Fibroblast of skin of right quadriceps (primary cell): ENCODE data around the gene HOXB9.
A peak's percentile ranks its signal among the peaks of the same experiment; 100 is the strongest.

Experiments used
- DNase-seq: peaks from one replicate; pipeline ENCODE4 v3.0.0-alpha.2; 2013

HOXB9 gene

DNA sequence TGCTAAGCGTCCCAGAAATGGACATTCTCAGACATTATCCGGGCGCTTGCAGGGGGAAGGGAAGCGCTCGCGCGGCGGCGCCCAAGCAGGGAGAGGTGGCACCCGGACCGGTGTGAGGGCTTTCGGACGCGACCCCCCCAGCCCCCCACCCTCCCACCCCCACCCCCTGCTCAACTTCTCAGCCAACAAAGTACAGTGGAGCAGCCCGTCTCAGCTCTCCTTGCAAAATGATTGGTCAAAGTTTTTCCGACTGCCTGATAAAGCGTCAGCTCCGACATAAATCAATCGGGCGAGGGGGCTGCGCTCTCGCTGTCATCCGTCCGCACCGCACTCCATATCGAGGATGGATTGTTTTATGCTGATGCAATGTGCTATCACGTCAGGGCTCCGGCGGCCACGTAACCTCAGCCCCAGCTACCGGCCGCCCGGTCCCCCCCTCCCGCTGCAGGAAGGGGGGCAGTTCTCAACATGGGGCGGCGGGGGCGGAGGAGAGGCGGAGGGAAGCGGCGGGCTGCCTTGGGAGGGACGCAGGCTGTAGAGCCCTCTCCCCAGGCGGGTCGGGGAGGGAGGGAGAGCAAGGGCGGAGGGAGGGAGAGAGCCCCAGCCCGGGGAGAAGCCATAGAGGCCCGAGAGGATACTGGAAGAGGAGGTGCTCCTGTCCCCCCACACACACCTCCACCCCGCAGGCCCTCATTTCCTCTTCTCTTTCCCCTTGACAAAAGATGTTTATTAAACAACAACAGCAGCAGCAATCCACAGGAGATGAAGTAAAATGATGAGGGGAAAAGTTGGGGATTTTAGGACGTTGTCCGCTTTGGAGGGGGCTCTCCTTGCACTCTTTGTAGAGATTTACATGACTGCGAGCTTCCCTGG is at the start of gene HOXB9:
TSS of gene HOXB9 (minus strand) at position 114 of the 873 bp plus-strand sequence. CDS start at position 25, 89 bp downstream.
- peak; percentile 31 for DNase-seq

DNA sequence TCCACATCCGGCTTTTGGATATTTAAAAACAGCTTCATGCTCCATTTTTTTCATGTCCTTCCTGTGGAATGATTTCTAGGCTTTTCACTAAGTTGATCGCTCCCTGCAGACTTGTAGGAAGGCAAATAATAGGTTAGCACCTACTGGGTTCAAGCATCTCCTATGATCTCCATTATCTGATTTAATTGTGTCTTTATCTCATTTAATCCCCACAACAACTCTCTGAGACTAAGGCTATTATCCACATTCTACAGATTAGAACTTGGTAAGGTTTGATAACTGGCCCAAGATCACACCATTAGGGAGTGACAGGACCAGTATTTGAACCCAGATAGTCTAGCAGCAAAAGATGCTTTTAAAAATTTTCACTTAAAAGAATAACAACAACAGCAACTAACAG is 46.2 kb upstream of the HOXB9 start:
- no peak for DNase-seq

DNA sequence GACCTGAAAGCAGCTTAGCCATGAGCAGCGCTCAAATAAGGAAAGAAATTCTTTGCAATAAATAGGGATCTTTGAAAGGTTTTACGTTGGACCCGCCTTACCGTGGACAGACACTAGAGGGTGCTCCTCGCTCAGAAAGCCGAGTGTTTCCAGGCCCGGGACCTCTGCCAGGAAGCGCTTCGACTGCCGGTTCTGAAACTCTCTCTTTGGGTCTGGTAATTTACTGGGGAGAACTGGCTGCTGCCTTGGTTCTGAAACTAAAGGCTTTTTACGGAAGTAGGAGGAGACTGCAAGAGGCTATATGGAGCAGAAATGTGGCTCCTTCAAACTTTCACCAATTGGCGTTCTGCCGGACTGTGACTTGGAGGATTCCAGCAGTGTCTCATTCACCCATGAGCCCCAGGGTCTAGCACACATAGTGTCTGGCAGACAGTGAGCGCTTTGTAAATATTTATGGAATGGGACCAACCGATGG is 45.6 kb upstream of the HOXB9 start:
- DNase-seq = peak; percentile 63

DNA sequence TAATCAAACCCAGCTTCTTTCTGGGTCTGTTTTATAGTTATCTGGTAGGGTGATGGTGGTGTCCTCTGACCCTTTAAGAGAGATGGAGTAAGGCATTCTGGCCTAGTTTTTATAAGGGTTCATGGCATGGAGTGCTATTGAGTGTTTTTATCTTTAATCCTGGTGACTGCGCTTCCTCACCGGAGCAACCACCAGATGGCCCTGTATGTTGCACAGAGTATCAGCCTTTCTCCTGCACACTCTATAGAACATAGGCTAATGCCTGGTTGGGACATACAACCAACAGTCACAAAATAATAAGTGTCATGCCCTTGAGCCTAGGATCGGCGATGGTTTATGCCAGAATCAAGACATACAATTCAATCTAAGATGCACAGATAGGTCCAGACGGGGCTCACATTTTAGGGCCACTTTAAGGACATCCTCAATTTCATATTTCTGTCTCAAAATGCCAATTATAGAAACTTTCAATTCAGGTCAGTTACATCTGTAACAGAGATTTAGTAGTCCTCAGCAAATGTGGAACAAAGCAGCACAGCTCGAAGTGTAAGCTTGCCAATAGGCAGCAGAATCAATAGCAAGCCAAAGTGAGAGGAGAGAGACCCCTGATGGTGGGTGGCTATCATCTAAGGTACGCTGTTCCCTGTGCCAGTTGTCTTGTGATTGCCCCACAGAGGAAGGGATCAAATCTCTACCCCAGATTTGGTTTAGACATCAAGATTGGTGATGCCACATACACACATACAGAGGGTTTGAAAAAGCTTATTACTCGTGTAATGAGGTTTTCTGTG is 37.2 kb upstream of the HOXB9 start:
- no peak for DNase-seq

DNA sequence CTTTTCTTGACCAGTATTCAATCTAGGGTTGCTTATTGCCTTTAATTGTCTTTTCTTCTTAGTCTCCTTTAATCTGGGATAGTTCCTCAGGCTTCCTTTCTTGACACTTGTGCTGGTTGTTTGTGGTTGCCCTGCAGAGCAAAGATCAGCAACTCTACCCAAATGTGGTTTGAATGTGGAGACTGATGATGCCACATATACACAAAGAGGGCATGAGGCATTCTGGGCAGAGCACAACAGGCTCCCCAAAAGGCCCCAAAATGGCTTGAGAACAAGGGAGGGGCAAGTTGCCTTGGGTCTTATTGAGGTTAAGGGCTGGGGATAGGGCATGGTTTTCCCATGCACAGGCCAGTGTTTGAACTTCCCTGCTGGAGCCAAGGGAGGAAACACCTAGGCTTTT is 29.8 kb upstream of the HOXB9 start:
- DNase-seq = no peak

DNA sequence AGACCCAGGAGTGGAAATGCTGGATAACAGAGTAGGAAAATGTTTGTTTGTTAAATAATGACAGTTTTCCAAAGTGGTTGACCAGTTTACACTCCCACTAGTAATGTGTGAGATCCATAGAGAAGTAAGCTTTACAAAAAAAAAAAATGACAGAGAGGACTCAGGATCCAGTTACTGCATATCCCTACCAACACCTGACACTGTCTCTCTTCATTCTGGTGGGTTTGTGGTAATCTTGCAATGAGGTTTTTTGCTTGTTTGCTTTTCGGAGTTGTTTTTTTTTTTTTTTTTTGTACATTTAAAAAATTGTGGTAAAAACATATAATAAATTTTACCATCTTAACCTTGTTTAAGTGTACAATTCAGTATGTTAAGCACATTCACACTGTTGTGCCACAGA is 23.6 kb upstream of the HOXB9 start:
- no peak for DNase-seq

DNA sequence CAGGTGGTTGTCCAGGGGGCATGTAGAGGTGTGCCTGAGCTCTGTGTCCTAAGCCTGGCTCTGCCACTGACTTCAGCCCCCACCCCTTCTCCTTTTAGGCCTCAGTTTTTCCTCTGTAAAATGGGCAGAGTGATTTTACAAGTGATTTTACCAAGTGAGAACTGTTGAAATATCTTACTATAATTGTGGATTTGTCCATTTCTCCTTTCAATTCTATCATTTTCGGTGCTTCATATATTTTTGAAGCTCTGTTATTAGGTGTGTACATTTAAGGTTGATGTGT is 21.7 kb upstream of the HOXB9 start:
- DNase-seq = no peak

DNA sequence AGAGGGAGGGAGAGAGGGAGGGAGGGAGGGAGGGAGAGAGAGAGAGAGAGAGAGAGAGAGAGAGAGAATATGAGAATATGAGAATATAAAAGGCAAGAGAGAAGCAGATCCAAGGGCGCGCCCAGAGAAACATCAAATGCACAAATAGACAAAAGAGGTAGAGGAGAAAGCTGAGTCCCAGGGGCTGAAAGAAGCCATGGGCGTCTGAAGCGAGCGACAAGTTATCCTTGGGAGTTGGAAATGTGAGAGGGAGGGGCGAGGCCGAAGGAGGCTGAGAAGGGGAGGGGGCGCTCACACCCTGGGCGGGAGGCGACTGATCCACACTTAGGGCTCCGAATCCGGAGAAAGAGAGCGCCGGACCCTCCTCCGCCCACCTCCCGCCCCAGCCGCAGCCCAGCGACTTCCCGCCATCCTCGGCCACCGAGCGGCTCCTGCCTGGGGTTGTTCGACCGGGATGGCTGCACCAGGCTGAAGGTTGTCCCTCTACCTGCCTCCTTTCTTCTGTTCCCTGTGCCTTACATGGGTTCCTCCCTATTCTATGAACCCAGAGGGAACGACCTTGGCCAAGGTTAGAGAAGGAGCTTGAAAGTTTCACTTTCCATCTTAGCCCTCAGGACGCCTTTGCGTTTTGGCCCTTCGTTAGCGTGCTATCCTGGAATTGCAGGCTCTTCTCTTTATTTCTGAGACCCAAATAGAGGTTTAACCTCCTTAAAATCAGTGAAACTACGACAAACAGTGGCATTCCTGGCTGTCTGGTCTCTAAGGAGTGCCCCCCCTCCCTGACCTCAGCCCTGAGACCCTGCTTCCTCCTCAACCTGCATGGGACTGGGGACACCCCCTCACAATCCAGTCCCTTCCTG is 21.2 kb upstream of the HOXB9 start:
- no peak for DNase-seq

DNA sequence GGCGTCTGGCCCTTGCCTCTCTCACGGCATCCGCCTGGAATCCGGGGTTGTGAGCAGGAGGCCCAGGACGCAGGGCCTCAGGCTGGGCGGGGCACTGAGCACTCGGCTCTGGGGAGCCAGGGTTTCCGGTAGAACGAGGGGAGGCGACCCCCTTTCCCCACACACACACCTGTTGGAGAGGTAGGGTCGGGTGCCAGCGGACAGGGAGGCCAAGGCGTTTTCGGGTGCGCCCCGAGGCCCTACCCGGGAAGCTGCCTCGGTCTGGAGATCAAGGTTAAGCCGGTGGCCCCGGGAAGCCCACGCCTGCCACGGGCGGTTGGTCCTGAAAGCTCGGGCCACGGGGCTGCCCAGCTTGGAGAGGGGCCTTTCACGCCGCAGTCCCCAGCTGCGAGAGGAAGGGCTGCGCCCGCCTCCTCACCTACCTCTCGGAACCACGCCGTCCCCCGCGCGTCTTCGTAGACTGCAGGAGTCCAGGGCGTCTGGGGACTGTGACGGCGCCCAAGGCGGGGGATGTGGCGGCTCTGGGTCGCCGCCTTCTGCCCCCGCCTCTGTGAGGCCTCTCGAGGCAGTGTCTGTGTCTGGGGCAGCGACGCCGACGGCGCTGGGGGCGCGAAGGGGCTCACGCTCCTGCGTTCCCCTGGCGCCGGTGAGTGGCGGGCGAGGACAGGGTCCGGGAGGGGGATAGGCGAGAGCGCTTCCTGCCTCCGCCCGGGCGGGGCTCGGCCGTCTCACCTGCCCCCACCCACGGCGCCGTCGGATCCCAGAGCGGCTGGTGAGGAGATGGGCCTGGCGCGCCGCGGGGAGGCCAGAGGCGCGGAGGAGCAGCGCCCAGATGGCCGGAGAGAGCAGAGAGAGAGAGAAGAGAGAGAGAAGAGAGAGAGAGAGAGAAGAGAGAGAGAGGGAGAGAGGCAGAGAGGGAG is 20.3 kb upstream of the HOXB9 start:
- DNase-seq = no peak

DNA sequence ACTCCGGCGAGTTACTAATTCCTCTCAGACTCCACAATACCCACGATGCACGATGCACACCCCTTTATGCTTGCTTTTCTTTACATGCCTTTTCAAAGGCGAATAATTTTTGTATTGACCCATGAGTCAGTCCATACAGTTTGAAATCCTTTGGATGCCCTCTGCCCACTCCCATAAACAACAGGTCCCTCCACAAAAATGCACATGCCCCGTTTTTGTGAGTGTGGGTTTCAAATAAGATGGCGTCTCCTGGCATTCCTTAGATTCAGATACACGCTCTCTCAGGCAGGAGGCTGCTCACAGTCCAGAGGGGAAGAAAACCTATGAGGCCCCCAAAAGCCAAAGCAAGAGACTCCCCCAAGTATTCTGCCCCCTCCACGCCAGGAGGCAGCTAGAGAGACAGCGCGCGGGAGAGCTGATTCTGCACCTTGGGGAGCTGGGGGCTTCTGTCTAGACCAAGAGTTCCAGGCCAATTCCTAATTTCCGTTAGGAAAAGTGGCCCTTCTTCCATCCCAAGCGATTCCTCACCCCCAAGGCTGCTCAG is 19.6 kb upstream of the HOXB9 start:
- no peak for DNase-seq

DNA sequence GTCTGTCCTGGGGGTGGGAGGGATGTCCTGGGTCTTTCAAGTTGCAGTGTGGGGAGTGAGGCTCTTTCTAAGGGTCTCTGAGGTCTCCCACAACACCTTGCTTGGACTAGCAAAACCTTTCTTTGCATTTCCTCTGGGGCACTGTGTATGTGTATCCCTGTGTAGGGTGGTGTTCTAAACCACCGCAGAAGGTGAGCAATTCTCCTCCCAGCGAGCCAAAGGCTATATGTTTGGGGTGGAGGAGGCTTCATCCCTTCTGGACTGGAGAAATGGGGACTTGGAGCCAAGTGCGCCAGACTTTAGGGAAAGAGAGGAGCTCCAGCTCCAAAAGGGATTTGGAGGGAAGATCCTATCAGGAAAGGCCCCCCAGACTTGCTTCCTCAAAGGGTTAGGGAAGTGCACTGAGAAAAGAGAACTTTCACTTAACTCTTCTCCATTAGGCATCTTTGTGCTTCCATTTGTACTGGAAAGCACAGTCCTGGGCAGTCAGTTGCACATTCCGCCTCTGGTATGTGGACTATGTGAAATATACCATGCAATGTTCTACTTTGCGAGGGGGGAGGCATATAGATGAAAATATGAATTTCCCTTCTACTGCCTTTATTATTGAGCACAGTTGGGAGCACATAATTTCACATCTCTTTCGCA is 18.9 kb upstream of the HOXB9 start:
- DNase-seq = no peak

DNA sequence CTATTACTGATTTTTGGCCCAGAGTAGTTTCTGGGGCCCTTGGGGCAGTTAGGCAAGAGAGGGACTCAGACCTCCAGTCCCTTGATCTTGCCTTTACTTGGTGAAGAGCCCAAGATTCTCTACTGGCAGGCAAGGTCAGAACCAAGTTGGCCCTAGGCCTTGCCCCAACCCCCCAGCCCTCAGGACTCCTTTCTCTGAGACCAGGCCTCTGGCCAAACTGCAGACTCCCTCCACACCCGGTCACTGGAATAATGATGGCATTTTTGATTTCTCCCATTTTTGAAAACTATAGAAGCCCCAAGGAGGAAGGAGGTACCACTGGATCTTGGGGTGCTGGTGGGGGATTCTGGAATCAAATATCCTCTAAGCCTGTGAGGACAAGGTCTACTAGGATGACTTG is 18.0 kb upstream of the HOXB9 start:
- no peak for DNase-seq

DNA sequence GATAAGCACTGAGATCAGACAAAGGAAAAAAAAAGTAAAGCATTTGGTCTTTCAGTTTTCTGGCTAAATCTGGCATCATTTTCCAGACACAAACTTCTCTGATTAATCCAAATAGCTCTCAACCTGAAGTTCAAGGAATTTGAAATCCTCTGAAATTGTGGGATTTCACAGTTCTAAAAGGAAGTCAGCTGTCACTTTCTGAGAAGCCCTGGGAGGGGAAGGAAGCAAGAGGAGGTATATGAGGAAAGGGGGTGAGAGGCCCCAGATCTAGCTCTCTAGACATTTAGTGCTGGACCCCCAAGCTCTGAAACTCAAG is 17.5 kb upstream of the HOXB9 start:
- DNase-seq = no peak

DNA sequence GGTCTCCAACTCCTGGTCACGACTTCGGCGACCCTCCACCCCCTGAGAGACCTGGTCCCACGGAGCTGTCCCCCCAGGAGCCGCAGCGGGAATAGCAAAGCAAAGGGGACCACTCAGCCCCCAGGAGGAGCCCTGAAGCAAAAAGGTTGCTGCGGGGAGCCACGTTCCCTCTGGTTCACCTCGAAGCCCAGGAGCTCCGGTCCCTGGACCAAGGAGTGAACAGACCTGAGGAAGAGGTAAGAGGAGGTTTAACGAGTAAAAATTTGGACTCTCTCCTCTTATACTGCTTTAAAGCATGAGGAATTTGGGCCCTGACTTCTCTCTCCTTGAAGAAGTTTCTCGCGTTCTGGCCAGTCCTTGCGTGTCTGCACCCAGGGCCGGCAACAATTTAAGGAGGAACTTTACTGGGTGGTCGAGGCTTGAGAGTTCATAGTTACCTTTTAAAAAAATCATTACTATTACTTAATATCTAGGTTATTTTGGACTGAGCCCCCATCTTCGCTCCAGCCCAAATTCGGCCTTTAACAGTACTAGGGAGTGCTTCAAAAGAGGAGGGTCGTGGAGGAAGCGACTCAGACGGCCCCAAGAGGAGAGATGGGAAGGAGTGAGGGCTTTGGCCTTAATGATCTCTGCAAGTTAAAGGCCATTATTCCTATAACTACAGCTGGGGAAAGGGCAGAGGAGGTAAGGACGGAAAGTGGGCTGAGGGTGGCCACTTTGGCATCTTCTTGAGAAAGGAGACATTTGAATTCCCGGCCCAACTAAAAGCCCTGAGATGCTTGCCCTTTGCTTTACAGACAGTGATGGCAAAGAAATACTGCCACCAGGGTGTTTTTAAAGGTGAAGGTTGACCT is 16.9 kb upstream of the HOXB9 start:
- DNase-seq = no peak

DNA sequence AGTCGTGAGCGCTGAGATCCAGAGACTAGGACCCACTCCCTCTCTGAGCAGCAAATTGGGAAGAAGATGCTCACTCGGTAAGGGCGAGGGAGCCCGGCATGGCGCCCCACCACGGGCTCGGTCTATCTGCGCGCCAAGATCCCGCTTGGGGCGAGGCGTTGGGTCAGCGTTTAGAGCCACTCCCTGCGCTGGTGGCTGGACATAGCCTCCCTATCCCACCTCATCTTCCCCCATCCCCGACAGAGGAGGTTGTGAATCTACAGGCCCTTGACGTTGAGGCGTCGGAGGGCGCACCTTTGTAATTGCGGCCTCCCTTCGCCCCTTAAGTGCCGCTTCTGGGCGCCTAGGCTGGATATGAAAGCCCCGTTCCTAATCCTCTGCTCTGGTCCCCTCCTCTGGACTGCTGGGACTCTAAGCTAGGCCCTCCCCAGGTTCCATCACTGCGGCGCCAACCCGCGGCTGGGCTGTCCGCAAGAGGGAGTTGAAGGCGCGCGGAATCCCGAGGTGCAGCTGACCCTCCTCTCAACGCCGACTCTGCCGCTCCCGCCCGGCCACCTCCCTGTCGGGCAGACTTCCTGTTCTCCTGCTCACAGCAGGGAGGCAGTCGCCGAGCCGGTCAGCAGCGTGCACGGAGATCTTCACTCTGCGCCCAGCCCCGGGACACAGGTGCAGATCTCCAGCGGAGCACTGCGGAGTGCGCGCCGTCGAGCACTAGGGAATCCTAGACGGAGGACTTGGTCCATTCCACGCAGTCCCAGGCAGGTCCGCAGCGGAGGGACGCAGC is 16.1 kb upstream of the HOXB9 start:
- no peak for DNase-seq

DNA sequence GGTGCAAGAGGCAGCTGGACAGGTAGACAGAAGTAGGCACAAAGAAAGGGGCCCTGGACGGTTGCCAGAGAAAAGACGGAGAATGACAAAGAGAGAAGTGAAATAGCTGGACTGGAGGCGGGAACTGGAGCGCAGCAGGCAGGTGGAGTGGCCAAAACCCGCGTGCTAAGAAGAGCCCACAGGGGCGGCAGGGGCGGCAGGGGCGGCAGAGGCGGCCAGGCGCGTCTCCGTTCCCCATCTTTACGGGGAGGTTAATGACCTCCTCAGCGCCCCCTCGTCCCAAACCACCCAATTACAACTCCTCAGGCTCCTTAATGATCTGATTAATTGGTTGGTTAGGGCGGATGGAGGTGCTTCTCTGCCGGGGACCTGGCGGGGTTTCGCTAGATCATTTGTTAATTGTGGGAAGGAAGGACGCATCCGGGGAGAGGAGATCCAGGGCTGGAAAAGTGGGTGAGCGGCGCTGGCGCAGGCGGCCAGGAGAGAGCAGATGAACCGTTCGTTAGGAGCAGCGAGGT is 15.4 kb upstream of the HOXB9 start:
- DNase-seq = no peak

DNA sequence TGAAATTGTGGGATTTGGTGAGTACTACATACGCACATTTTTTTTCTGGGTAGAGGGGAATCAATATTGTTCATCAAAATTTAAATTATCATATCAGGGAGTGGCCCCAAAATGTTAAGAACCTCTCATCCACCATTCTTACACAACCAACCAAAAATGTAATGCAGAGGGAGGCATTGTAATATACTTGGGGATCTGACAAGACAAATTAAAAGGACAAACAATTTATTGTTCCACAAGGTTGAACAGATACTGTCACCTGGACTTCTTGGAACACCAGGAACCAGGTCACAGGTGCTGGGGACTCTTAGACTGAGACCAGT is 14.7 kb upstream of the HOXB9 start:
- no peak for DNase-seq

DNA sequence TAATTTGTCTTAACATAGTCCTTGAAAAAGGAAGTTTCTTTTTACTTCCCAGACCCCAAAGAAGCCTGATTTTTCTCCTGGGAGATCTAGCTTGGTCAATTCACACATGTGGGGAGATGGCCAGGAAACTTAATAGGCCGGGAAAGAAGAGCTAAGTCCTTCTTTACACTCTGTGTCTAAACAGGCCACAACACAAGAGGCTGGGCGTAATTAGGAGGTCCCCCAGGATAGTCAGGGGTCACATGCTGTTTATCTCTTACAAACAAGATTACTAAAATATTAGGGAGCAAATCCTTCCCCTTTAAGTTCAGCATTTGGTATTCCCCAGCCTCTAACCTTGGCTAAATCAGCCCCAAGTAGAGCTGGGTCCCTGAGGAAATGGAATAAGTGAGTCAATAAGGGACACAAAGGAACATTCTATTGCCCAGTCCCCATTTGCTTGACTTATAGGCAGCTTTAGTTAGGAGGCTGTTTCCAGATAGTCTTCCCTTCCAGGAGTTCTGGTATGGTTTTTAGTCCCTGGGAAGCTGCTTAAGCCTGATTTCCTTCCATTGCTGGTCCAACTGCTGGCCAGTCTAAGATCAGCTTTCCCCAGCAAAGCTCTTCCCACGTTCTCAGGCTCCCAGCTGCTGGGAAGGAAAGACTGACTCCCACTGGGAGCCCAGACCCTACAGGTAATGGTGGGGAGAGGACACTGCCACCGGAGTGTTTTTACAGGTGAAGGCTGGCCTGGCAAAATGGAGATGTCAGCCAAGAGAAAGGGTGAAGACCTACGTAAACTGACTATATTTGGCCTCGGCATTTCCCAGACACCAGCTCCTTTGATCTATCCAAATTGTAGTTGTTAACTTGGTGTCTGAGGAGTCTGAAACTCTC is 14.1 kb upstream of the HOXB9 start:
- no peak for DNase-seq

DNA sequence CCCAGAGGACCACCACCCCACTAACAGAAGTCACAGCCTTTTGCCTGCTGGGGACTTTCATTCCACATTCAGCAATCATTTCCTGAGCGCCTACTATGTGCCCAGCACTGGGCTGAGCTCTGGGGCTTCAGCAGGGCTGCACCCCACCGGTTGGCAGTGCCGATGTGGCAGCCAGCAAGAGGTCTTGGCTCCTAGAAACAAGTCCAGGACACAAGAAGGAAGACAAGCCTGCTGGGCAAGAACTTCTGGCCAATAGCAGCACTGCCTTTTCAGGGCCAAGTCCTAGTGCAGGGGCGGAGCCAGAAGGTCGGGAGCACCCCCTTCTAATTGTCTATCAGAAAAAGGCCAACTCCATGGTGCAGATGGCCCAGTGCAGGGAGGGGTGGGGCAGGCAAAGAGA is 13.0 kb upstream of the HOXB9 start:
- no peak for DNase-seq
